Spinal cord (tissue), 10 donors: Measurements from ENCODE around the gene DCN. TPM values are rescaled to one million over a fixed set of nuclear protein-coding genes. Genes with fewer than 3 reads are reported as not detected.
"Not testable (repeated sequence)": the region's sequence is repeated elsewhere in the genome, so short reads cannot be mapped to it uniquely, and the experiment has no call there.

Experiments
- DNase-seq, 6 donors: peaks; one replicate each; pipeline versions ENCODE4 v3.0.0 to v3.0.0-alpha.2; 2013 to 2015; ENCODE audit warnings: low spot score in 6 of 6, low read depth in 4 of 6
- H3K27ac ChIP-seq: one replicate; pipeline ENCODE4 v1.5.1; 2013; ENCODE audit warnings: low read depth, low read length, control low read depth
- H3K27me3 ChIP-seq: one replicate; pipeline ENCODE4 v1.6.1; 2013; ENCODE audit warnings: low read length; ENCODE audit not compliant: control insufficient read depth, insufficient read depth
- H3K36me3 ChIP-seq: one replicate; pipeline ENCODE4 v1.6.1; 2013; ENCODE audit warnings: low read length; ENCODE audit not compliant: control insufficient read depth, insufficient read depth
- H3K4me1 ChIP-seq: one replicate; pipeline ENCODE4 v1.6.1; 2013; ENCODE audit warnings: low read length; ENCODE audit not compliant: control insufficient read depth, insufficient read depth
- H3K4me3 ChIP-seq: one replicate; pipeline ENCODE4 v1.5.1; 2013; ENCODE audit warnings: low read depth, low read length, control low read depth
- H3K9me3 ChIP-seq: one replicate; pipeline ENCODE4 v1.6.1; 2013; ENCODE audit warnings: low read length; ENCODE audit not compliant: control insufficient read depth, insufficient read depth
- WGBS: methylation state at CpG from one replicate; pipeline ENCODE4 v1.1.5; 2013; ENCODE audit warnings: missing lambda C conversion rate; ENCODE audit not compliant: insufficient coverage; 5-methylcytosine and 5-hydroxymethylcytosine counted together
- polyA plus RNA-seq, 2 donors: library from polyadenylated mRNA; unstranded; fragments of 120-200 nt; gene quantifications; one replicate each; pipeline ENCODE4 v1.2.1, GENCODE V29; 2013; ENCODE audit not compliant: insufficient read length in 2 of 2
- total RNA-seq, 2 donors: library from RNA; depleted of rRNA in 1 of 2; stranded (reverse); fragments of 120-200 nt in 1 of 2; fragments of >200 nt in 1 of 2; gene quantifications; one replicate each; pipeline versions ENCODE4 v1.2.3 to v1.2.4, GENCODE V29; 2013 to 2014
- donor health status: healthy.

The DCN gene
- total and polyA plus RNA-seq, 4 donors, result 150 to 1,076 (median 470) TPM

DNA sequence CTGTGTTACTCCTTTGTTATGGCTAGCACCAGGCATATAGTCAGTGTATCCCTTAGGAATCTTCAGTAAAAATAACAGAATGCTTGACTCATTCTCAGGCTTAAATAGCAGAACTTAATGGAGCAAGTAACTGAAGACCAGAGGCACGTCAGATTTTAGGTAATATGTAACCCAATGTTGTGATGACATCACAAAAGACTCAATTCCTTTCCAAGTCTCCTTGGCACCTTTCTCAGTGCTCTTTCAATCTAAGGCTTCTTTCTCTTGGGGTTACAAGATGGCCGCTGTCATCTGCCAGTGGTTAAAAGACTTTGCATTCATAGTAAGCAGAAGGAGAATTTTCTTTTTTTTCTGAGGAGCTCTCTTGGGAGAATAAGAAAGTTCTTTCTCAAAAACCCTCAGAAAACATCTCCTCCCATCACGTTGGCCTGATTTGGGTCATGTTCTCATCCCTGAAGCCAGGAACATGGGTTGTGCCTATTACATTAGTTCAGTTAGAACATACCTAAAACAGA is 33.4 kb upstream of the DCN start:
- no peaks in the 10 kb centered on the region for H3K4me1 ChIP-seq
- no peak for DNase-seq
- H3K4me3 ChIP-seq, result no peak overlapping the region
- WGBS, result no CpG with 5 or more reads among the region's 3 CpGs
- no peaks in the 10 kb centered on the region for H3K36me3 ChIP-seq
- no peak overlapping the region for H3K27ac ChIP-seq
- H3K9me3 ChIP-seq, result no peaks in the 10 kb centered on the region
- no peaks in the 10 kb centered on the region for H3K27me3 ChIP-seq

DNA sequence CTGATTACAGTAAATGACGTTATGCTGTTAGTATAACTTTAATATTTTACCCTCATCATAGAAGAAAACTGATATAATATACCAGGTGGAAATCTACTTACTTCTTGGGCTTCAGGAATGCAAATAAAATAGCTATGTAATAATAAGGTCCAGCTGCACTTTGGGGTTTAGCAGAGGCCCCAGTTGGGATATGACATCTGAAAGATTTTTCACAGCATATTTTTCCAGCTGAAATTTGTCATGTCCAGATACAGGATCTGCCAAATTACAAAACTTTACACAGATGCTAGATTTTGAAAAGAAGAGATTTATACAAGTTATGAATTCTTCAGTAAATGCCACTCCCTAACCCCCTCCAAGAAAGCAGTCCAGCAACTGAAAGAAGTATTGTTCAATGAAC is 29.2 kb upstream of the DCN start:
- H3K36me3 ChIP-seq, result no peaks in the 10 kb centered on the region
- no peaks in the 10 kb centered on the region for H3K27me3 ChIP-seq
- H3K4me3 ChIP-seq, result no peak overlapping the region
- WGBS, result no CpG with 5 or more reads among the region's 1 CpG
- no peak for DNase-seq
- H3K27ac ChIP-seq, result no peak overlapping the region
- no peaks in the 10 kb centered on the region for H3K4me1 ChIP-seq
- H3K9me3 ChIP-seq, result peaks cover 2% of the 10 kb centered on the region

DNA sequence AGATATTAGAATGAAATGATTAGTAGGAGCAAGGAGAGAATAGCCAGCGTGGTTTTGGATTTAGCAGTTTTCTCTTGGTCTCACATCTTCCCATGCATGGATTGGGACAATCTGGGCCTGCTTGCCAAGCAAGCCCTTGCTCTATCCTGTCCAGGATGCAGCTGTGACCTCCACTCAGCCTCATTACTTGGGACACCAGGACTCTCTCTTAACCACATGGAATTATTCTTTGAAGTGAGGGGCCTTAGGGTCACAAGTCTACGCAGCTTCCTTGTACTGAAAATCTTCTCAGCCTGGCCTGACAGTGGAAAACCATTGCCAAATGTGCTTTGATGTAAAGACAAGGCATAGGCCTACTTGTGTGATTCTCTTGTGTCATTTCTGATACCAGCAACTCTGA is 28.0 kb upstream of the DCN start:
- 100% methylated on average over 1 of the region's 2 CpGs for WGBS
- no peaks in the 10 kb centered on the region for H3K27me3 ChIP-seq
- H3K4me1 ChIP-seq, result no peaks in the 10 kb centered on the region
- H3K9me3 ChIP-seq, result peaks cover 2% of the 10 kb centered on the region
- no peak for DNase-seq
- H3K4me3 ChIP-seq, result no peak overlapping the region
- no peaks in the 10 kb centered on the region for H3K36me3 ChIP-seq
- no peak overlapping the region for H3K27ac ChIP-seq

DNA sequence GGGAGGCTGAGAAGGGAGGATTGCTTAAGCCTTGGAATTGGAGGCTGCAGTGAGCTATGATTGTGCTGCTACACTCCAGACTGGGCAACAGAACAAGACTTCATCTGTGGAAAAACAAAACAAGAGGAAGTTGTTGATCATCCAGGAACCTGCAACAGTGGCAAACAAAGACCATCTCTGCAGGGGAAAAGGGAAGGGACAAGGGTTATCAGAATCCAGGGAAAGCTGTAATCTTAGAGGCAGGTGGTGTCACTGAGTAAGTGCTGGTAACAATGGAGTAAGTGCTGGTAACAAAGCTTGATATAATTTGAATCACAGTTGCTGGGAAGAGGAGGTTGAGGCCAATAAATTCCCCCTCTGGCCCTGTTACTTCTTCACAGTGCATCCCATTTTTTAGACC is 27.5 kb upstream of the DCN start:
- H3K4me3 ChIP-seq, result no peak overlapping the region
- H3K4me1 ChIP-seq, result no peaks in the 10 kb centered on the region
- no peaks in the 10 kb centered on the region for H3K36me3 ChIP-seq
- no peak for DNase-seq
- no peak overlapping the region for H3K27ac ChIP-seq
- H3K9me3 ChIP-seq, result peaks cover 2% of the 10 kb centered on the region
- H3K27me3 ChIP-seq, result no peaks in the 10 kb centered on the region

DNA sequence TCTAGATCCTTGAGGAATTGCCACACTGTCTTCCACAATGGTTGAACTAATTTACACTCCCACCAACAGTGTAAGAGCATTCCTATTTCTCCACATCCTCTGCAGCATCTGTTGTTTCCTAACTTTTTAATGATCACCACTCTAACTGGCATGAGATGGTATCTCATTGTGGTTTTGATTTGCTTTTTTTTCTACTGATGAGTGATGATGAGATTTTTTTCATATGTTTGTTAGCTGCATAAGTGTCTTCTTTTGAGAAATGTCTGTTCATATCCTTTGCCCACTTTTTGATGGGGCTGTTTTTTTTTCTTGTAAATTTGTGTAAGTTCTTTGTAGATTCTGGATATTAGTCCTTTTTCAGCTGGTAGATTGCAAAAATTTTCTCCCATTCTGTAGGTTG is 24.7 kb upstream of the DCN start:
- H3K27ac ChIP-seq, H3K36me3 ChIP-seq, DNase-seq, H3K27me3 ChIP-seq, H3K4me3 ChIP-seq, H3K4me1 ChIP-seq, H3K9me3 ChIP-seq: not testable (repeated sequence)

DNA sequence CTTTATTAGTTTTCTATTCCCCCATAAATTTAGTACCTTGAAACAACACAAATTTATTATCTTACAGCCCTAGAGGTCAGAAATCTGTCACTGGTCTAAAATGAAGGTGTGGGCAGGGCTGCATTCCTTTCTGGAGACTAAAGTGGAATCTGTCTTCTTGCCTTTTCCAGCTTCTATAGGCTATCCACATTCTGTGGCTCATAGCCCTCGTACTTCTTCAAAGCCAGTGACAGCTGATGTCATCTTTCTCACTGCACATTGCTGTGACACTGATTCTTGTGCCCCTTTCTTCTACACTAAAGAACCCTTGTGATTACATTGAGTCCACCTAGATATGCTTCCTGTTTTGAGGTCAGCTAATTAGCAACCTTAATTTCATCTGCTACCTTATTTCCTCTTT is 23.2 kb upstream of the DCN start:
- H3K9me3 ChIP-seq, result peaks cover 2% of the 10 kb centered on the region
- H3K4me1 ChIP-seq, result no peaks in the 10 kb centered on the region
- no peaks in the 10 kb centered on the region for H3K36me3 ChIP-seq
- H3K27me3 ChIP-seq, result no peaks in the 10 kb centered on the region
- no peak overlapping the region for H3K4me3 ChIP-seq
- 75% methylated on average over 1 of the region's 1 CpG for WGBS
- no peak overlapping the region for H3K27ac ChIP-seq
- no peak for DNase-seq

DNA sequence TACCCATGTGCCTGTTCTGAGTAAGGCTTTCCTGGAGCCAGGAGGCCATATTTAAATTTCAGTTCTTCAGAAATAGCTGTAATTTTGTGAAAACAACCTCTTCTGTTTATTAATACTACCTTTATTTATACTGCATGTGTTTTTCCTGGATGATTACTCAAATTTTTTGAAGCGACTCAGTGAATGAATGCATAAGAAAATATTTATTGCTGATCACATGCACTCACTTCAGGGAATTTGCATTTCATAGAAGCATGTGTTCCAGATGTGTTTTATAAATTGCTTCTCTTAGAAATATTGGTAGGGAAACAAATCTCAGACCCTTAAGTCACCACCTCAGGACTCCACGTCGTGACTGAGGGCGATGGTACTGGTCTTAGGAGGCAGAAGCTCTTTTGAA is 21.8 kb upstream of the DCN start:
- no peaks in the 10 kb centered on the region for H3K4me1 ChIP-seq
- DNase-seq, result no peak
- no peaks in the 10 kb centered on the region for H3K27me3 ChIP-seq
- no peaks in the 10 kb centered on the region for H3K36me3 ChIP-seq
- peaks cover 2% of the 10 kb centered on the region for H3K9me3 ChIP-seq
- WGBS, result 83% methylated on average over 1 of the region's 4 CpGs
- H3K4me3 ChIP-seq, result no peak overlapping the region
- H3K27ac ChIP-seq, result no peak overlapping the region

DNA sequence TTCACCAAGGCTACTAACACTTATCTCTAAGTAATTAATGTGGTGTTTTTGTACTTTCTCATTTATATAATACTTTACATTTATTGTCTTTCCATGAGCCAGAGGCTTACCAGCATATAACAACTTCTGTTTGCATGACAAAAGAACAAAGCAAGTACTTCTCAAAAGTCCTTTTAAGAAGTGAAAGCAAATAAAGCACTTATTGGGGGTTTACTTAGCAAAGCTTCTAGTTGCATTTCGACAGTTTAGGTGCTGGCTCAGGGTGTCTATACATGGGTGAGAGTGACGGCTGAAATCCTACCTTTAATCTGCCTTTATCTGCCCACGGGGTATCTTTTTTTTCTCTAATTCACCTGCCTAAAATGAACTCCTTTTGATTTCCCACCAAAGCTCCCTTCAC is 21.0 kb upstream of the DCN start:
- no peak overlapping the region for H3K27ac ChIP-seq
- no peaks in the 10 kb centered on the region for H3K4me1 ChIP-seq
- H3K9me3 ChIP-seq, result peaks cover 2% of the 10 kb centered on the region
- no peaks in the 10 kb centered on the region for H3K36me3 ChIP-seq
- no peak overlapping the region for H3K4me3 ChIP-seq
- no peak for DNase-seq
- WGBS, result 60% methylated on average over 1 of the region's 3 CpGs
- H3K27me3 ChIP-seq, result no peaks in the 10 kb centered on the region

DNA sequence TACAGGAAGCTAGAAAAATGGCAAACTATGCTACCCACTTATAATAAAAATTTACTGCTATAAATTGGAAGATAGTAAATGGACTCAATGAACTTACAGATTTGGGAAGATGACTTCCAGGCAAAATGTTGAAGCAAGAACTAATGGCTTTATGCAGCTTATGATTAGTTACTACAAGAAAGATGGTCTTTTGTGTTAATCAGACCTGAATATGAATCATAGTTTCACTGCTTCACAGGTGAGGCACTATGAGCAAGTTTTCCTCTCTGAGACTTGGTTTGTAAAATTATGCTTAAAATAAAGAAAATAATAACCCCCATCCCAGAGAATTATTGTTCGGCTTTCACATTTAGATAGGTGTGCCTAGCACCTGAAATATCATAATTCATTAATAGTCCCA is 19.8 kb upstream of the DCN start:
- no peak overlapping the region for H3K4me3 ChIP-seq
- no peaks in the 10 kb centered on the region for H3K36me3 ChIP-seq
- WGBS, result no CpG with 5 or more reads among the region's 1 CpG
- no peak overlapping the region for H3K27ac ChIP-seq
- DNase-seq, result no peak
- no peaks in the 10 kb centered on the region for H3K27me3 ChIP-seq
- H3K9me3 ChIP-seq, result no peaks in the 10 kb centered on the region
- no peaks in the 10 kb centered on the region for H3K4me1 ChIP-seq

DNA sequence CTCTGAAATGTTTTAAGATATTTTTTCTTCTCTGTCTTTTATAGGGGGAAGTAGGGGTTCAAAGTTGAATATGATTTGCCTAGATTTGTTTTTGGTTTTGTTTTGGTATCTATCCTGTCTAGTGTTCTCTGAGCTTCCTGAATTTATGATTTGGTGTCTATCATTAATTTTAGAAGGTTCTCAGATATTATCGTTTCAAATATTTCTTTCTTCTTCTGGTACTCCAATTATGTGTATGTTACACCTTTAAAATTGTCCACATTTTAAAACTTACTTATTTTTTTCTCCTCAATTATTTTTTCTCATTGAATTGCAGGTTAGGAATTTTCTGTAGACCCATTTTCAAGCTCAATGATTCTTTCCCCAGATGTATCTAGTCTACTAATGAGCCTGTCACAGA is 13.8 kb upstream of the DCN start:
- H3K27me3 ChIP-seq, result no peaks in the 10 kb centered on the region
- no peaks in the 10 kb centered on the region for H3K9me3 ChIP-seq
- H3K27ac ChIP-seq, result no peak overlapping the region
- H3K4me1 ChIP-seq, result no peaks in the 10 kb centered on the region
- no CpG with 5 or more reads among the region's 1 CpG for WGBS
- DNase-seq, result no peak
- no peaks in the 10 kb centered on the region for H3K36me3 ChIP-seq
- no peak overlapping the region for H3K4me3 ChIP-seq
